ENCODE data around the gene LAMP1. TPM values are rescaled to one million over a fixed set of nuclear protein-coding genes. Genes with fewer than 3 reads are reported as not detected.
A peak's percentile ranks its signal among the peaks of the same experiment; 100 is the strongest.

LAMP1 gene
- total and polyA plus RNA-seq, 4 donors = 98.0 to 154 (median 132) TPM

GRCh38 chr13:113357529-113357928 is 60.5 kb downstream of the LAMP1 start:
- 91% methylated on average over 4 of the region's 5 CpGs for WGBS (ENCODE audit: insufficient coverage)
- Histone ChIP-seq H3K4me1 (ENCODE audit: control insufficient read depth, insufficient read depth, low read length) (peaks cover under 1% of the 10 kb centered on the region), H3K4me3 (ENCODE audit: low read depth, low read length) (no peak overlapping the region), H3K9me3 (ENCODE audit: control insufficient read depth, insufficient read depth, low read length) (no peaks in the 10 kb centered on the region), H3K27me3 (ENCODE audit: control insufficient read depth, insufficient read depth, low read length) (peaks cover under 1% of the 10 kb centered on the region), H3K27ac (ENCODE audit: low read depth, low read length) (no peak overlapping the region), H3K36me3 (ENCODE audit: control insufficient read depth, insufficient read depth, low read length) (peaks cover 10% of the 10 kb centered on the region)
- no peak for DNase-seq (ENCODE audit: low read depth in 4 of 6, low spot score in 6 of 6)

DNA sequence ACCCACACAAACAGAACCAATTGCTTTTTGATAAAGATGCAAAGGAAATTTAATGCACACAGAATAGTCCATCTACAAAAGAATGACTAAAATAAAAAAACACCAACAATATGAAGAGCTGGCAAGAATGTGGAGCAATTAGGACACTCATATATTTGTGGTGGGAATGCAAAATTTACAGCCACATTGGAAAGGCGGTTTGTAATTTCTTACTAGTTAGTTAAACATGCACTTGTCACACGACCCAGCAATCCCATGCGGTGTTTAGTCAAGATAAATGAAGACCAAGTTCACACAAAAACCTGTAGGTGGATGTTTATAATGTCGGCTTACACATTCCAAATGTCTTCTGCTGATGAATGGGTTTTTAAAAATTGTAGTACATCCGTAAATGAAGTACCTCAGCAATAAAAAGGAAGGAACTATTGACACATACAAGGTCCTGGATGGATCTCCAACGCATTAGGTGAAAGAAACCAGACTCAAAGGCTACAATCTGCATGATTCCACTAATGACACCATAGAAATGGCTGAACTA is 61.7 kb downstream of the LAMP1 start:
- Histone ChIP-seq H3K9me3 (ENCODE audit: control insufficient read depth, insufficient read depth, low read length) (no peaks in the 10 kb centered on the region), H3K36me3 (ENCODE audit: control insufficient read depth, insufficient read depth, low read length) (peaks cover 6% of the 10 kb centered on the region), H3K4me3 (ENCODE audit: low read depth, low read length) (no peak overlapping the region), H3K27ac (ENCODE audit: low read depth, low read length) (no peak overlapping the region), H3K27me3 (ENCODE audit: control insufficient read depth, insufficient read depth, low read length) (peaks cover 10% of the 10 kb centered on the region), H3K4me1 (ENCODE audit: control insufficient read depth, insufficient read depth, low read length) (peaks cover 12% of the 10 kb centered on the region)
- WGBS (ENCODE audit: insufficient coverage) = 100% methylated on average over 1 of the region's 6 CpGs
- no peak for DNase-seq (ENCODE audit: low read depth in 4 of 6, low spot score in 6 of 6)

DNA sequence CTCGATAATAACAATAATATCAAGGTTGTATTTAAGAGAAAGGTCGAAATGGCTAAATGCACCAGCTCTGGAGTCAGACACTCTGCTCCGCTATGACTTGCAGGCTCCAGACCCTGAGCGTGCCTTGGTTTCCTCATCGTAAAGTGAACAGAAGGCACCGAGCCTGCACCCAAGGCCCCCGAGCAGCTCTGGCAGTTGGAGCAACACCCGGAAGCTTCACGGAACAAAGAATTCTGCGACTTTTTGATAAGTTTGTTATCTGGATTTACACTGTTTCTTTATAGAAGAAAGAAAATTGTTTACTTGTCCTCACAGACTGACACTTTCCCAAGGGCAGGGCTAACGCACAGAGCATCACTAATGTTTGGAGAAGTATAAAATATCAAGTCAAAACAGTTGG is 62.5 kb downstream of the LAMP1 start:
- Histone ChIP-seq H3K9me3 (ENCODE audit: control insufficient read depth, insufficient read depth, low read length) (no peaks in the 10 kb centered on the region), H3K36me3 (ENCODE audit: control insufficient read depth, insufficient read depth, low read length) (peaks cover 6% of the 10 kb centered on the region), H3K4me3 (ENCODE audit: low read depth, low read length) (no peak overlapping the region), H3K27ac (ENCODE audit: low read depth, low read length) (no peak overlapping the region), H3K4me1 (ENCODE audit: control insufficient read depth, insufficient read depth, low read length) (peaks cover 15% of the 10 kb centered on the region), H3K27me3 (ENCODE audit: control insufficient read depth, insufficient read depth, low read length) (peaks cover 11% of the 10 kb centered on the region)
- DNase-seq (ENCODE audit: low read depth in 4 of 6, low spot score in 6 of 6) = no peak
- 98% methylated on average over 8 of the region's 11 CpGs for WGBS (ENCODE audit: insufficient coverage)

- Histone ChIP-seq H3K4me3 (ENCODE audit: low read depth, low read length) (no peak overlapping the region), H3K9me3 (ENCODE audit: control insufficient read depth, insufficient read depth, low read length) (no peaks in the 10 kb centered on the region)
- 92% methylated on average over 6 of the region's 6 CpGs for WGBS (ENCODE audit: insufficient coverage)
Measured at GRCh38 chr13:113360446-113360845, 63.4 kb downstream of the LAMP1 start.

DNA sequence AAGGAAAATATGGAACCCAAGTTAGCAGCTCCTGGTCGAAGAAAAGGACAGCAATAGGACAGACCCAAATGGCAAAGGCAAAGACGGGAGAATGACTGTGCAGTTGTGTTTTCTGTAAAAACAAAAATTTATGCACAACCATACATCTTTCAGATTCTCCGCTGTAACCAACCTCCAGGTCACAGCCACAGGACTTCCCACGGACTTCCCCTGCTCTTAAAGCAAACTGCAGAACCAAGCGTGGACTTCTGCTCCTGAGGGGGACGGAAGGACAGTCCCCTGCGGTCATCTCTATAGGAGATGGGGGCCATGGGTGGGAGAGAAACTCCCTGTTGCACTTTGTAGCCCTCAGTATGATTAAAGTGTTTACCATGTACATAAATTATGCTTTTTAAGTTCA is 64.4 kb downstream of the LAMP1 start:
- Histone ChIP-seq H3K27ac (ENCODE audit: low read depth, low read length) (no peak overlapping the region), H3K4me3 (ENCODE audit: low read depth, low read length) (no peak overlapping the region), H3K9me3 (ENCODE audit: control insufficient read depth, insufficient read depth, low read length) (no peaks in the 10 kb centered on the region), H3K27me3 (ENCODE audit: control insufficient read depth, insufficient read depth, low read length) (peaks cover 11% of the 10 kb centered on the region), H3K36me3 (ENCODE audit: control insufficient read depth, insufficient read depth, low read length) (peaks cover 2% of the 10 kb centered on the region), H3K4me1 (ENCODE audit: control insufficient read depth, insufficient read depth, low read length) (peaks cover 24% of the 10 kb centered on the region)
- 100% methylated on average over 1 of the region's 7 CpGs for WGBS (ENCODE audit: insufficient coverage)
- no peak for DNase-seq (ENCODE audit: low read depth in 4 of 6, low spot score in 6 of 6)

More at GRCh38 chr13:113360446-113360845, 63.4 kb downstream of the LAMP1 start:
- H3K27me3 ChIP-seq (ENCODE audit: control insufficient read depth, insufficient read depth, low read length) = peaks cover 11% of the 10 kb centered on the region
- H3K36me3 ChIP-seq (ENCODE audit: control insufficient read depth, insufficient read depth, low read length) = peaks cover 2% of the 10 kb centered on the region
- peaks cover 23% of the 10 kb centered on the region for H3K4me1 ChIP-seq (ENCODE audit: control insufficient read depth, insufficient read depth, low read length)
- DNase-seq (ENCODE audit: low read depth in 4 of 6, low spot score in 6 of 6) = no peak
- H3K27ac ChIP-seq (ENCODE audit: low read depth, low read length) = no peak overlapping the region

- H3K36me3 ChIP-seq (ENCODE audit: control insufficient read depth, insufficient read depth, low read length) = peaks cover 2% of the 10 kb centered on the region
- peaks cover 24% of the 10 kb centered on the region for H3K4me1 ChIP-seq (ENCODE audit: control insufficient read depth, insufficient read depth, low read length)
- peaks cover 11% of the 10 kb centered on the region for H3K27me3 ChIP-seq (ENCODE audit: control insufficient read depth, insufficient read depth, low read length)
- H3K4me3 ChIP-seq (ENCODE audit: low read depth, low read length) = peak overlapping the region; percentile 59
- 6% methylated on average over 29 of the region's 41 CpGs for WGBS (ENCODE audit: insufficient coverage)
- peak in 2 of 6 donors; percentile 59 to 77 for DNase-seq (ENCODE audit: low read depth in 4 of 6, low spot score in 6 of 6)
- no peak overlapping the region for H3K27ac ChIP-seq (ENCODE audit: low read depth, low read length)
- no peaks in the 10 kb centered on the region for H3K9me3 ChIP-seq (ENCODE audit: control insufficient read depth, insufficient read depth, low read length)
Measured at GRCh38 chr13:113364311-113364889, 67.4 kb downstream of the LAMP1 start.

- H3K9me3 ChIP-seq (ENCODE audit: control insufficient read depth, insufficient read depth, low read length) = no peaks in the 10 kb centered on the region
- no peak overlapping the region for H3K27ac ChIP-seq (ENCODE audit: low read depth, low read length)
- DNase-seq (ENCODE audit: low read depth in 4 of 6, low spot score in 6 of 6) = no peak
- peaks cover 2% of the 10 kb centered on the region for H3K36me3 ChIP-seq (ENCODE audit: control insufficient read depth, insufficient read depth, low read length)
- peaks cover 24% of the 10 kb centered on the region for H3K4me1 ChIP-seq (ENCODE audit: control insufficient read depth, insufficient read depth, low read length)
- H3K4me3 ChIP-seq (ENCODE audit: low read depth, low read length) = peak overlapping the region; percentile 59
- WGBS (ENCODE audit: insufficient coverage) = 82% methylated on average over 41 of the region's 41 CpGs
- H3K27me3 ChIP-seq (ENCODE audit: control insufficient read depth, insufficient read depth, low read length) = peaks cover 11% of the 10 kb centered on the region
Measured at GRCh38 chr13:113364901-113365582, 68.0 kb downstream of the LAMP1 start.

GRCh38 chr13:113365583-113365970 is 68.5 kb downstream of the LAMP1 start:
- Histone ChIP-seq H3K9me3 (ENCODE audit: control insufficient read depth, insufficient read depth, low read length) (no peaks in the 10 kb centered on the region), H3K36me3 (ENCODE audit: control insufficient read depth, insufficient read depth, low read length) (peaks cover 2% of the 10 kb centered on the region), H3K4me3 (ENCODE audit: low read depth, low read length) (no peak overlapping the region), H3K27me3 (ENCODE audit: control insufficient read depth, insufficient read depth, low read length) (peaks cover 11% of the 10 kb centered on the region), H3K4me1 (ENCODE audit: control insufficient read depth, insufficient read depth, low read length) (peaks cover 24% of the 10 kb centered on the region), H3K27ac (ENCODE audit: low read depth, low read length) (no peak overlapping the region)
- DNase-seq (ENCODE audit: low read depth in 4 of 6, low spot score in 6 of 6) = no peak
- WGBS (ENCODE audit: insufficient coverage) = 96% methylated on average over 19 of the region's 22 CpGs

GRCh38 chr13:113365971-113366588 is 69.0 kb downstream of the LAMP1 start:
- no peak for DNase-seq (ENCODE audit: low read depth in 4 of 6, low spot score in 6 of 6)
- peaks cover 11% of the 10 kb centered on the region for H3K27me3 ChIP-seq (ENCODE audit: control insufficient read depth, insufficient read depth, low read length)
- 87% methylated on average over 9 of the region's 9 CpGs for WGBS (ENCODE audit: insufficient coverage)
- peaks cover 2% of the 10 kb centered on the region for H3K36me3 ChIP-seq (ENCODE audit: control insufficient read depth, insufficient read depth, low read length)
- peaks cover 24% of the 10 kb centered on the region for H3K4me1 ChIP-seq (ENCODE audit: control insufficient read depth, insufficient read depth, low read length)
- no peak overlapping the region for H3K27ac ChIP-seq (ENCODE audit: low read depth, low read length)
- no peak overlapping the region for H3K4me3 ChIP-seq (ENCODE audit: low read depth, low read length)
- H3K9me3 ChIP-seq (ENCODE audit: control insufficient read depth, insufficient read depth, low read length) = no peaks in the 10 kb centered on the region
